Gastrocnemius medialis (tissue), 4 donors: Measurements from ENCODE around the gene C1orf198. TPM values are rescaled to one million over a fixed set of nuclear protein-coding genes. Genes with fewer than 3 reads are reported as not detected.
A peak's percentile ranks its signal among the peaks of the same experiment; 100 is the strongest.
"Not testable (repeated sequence)": the region's sequence is repeated elsewhere in the genome, so short reads cannot be mapped to it uniquely, and the experiment has no call there.

Source experiments
- ATAC-seq, 2 donors: fragments of 150-250 bp; one replicate each; pipeline ENCODE4 v1.9.1; 2016
- DNase-seq, 2 donors: peaks; one replicate each; pipeline ENCODE4 v3.0.0-alpha.2; 2019
- H3K27ac ChIP-seq, 4 donors: fragments of 200-600 bp; sonication (generic); 1 replicate in 1 of 4; 2 replicates in 3 of 4; pipeline ENCODE4 v1.5.1; 2016 to 2018; ENCODE audit warnings: mild to moderate bottlenecking in 2 of 4, moderate library complexity in 1 of 4
- H3K27me3 ChIP-seq, 3 donors: fragments of 200-600 bp; sonication (generic) in 2 of 3; 1 replicate in 1 of 3; 2 replicates in 2 of 3; pipeline versions ENCODE4 v1.5.1 to v1.6.0; 2016 to 2019; ENCODE audit warnings: mild to moderate bottlenecking in 1 of 3, moderate library complexity in 1 of 3
- H3K36me3 ChIP-seq, 2 donors: fragments of 200-600 bp; sonication (generic) in 1 of 2; one replicate each; pipeline ENCODE4 v1.5.1; 2017 to 2018
- H3K4me1 ChIP-seq, 2 donors: fragments of 200-600 bp; sonication (generic) in 1 of 2; one replicate each; pipeline ENCODE4 v1.5.1; 2016 to 2017; ENCODE audit warnings: mild to moderate bottlenecking in 2 of 2
- H3K4me3 ChIP-seq, 4 donors: fragments of 200-600 bp; sonication (generic) in 3 of 4; 1 replicate in 1 of 4; 2 replicates in 3 of 4; pipeline ENCODE4 v1.5.1; 2016 to 2019; ENCODE audit warnings: mild to moderate bottlenecking in 2 of 4
- H3K9me3 ChIP-seq, 3 donors: fragments of 200-600 bp; sonication (generic) in 2 of 3; 1 replicate in 1 of 3; 2 replicates in 2 of 3; pipeline ENCODE4 v1.5.1; 2016 to 2019
- POLR2A ChIP-seq, 2 donors: fragments of 450-650 bp; IDR thresholded peaks; one replicate each; pipeline ENCODE4 v1.6.1; 2017; ENCODE audit warnings: antibody characterized with exemption in 2 of 2, mild to moderate bottlenecking in 2 of 2, moderate library complexity in 2 of 2
- in situ Hi-C, 4 donors: fragments of 200-750 bp; cut with MboI; loops; one replicate each; pipeline versions ENCODE4 v1.15.0 to v1.8.0; 2017; ENCODE audit warnings: low sequenced_read_pairs in 4 of 4
- intact Hi-C: fragments of 100-400 bp; cut with DNase I; formaldehyde crosslinking; loops from one replicate; pipeline ENCODE4 v1.15.1; 2023; ENCODE audit warnings: low total_unique reads
- total RNA-seq, 4 donors: library from RNA; depleted of rRNA; stranded (reverse); fragments of >200 nt; gene quantifications; one replicate each; pipeline versions ENCODE4 v1.1.0 to v1.2.3, GENCODE V29; 2016
- TF ChIP-seq, protein P1 (sequence below), 5 experiments: fragments of 450-650 bp in 3 of 5; fragments of 200-600 bp in 2 of 5; sonication (generic) in 2 of 5; IDR thresholded peaks in 4 of 5; conservative IDR thresholded peaks in 1 of 5; 1 replicate in 4 of 5; 2 replicates in 1 of 5; pipeline ENCODE4 v1.5.1; 2016 to 2019; ENCODE audit warnings: antibody characterized with exemption in 5 of 5, mild to moderate bottlenecking in 3 of 5, moderate library complexity in 3 of 5

The C1orf198 gene
- total RNA-seq, 4 donors from 2014 or later: 281 to 590 (median 339) TPM

DNA sequence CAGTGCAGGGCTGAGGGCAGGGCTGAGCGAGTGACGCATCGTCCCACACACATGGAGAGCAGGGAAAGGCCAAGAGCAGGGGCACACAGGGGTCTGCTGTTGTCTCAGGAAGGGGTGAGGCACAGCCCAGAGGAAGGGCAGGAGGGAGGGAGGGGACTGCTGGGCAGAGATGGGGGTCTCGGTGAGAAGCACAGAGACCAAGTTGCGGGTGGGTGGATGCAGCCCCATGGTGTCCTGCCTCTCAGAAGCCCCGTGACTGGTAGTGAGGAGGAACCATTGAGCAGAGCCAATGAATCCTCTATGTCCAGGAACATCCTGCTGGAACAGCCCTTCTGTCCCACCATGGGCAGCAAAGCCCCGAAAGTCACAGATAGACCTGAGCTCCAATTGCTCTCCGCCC is 17.8 kb downstream of the C1orf198 start:
- H3K27ac ChIP-seq: peak overlapping the region; percentile 44 to 78 (median 70)
- no peak for ATAC-seq
- intact Hi-C loops (no loop called here), in situ Hi-C loops (no loop called here)
- H3K4me3 ChIP-seq: no peak overlapping the region
- TF ChIP-seq POLR2A (IDR thresholded peaks at IDR 0.05): no peak
- TF ChIP-seq, protein P1, sequence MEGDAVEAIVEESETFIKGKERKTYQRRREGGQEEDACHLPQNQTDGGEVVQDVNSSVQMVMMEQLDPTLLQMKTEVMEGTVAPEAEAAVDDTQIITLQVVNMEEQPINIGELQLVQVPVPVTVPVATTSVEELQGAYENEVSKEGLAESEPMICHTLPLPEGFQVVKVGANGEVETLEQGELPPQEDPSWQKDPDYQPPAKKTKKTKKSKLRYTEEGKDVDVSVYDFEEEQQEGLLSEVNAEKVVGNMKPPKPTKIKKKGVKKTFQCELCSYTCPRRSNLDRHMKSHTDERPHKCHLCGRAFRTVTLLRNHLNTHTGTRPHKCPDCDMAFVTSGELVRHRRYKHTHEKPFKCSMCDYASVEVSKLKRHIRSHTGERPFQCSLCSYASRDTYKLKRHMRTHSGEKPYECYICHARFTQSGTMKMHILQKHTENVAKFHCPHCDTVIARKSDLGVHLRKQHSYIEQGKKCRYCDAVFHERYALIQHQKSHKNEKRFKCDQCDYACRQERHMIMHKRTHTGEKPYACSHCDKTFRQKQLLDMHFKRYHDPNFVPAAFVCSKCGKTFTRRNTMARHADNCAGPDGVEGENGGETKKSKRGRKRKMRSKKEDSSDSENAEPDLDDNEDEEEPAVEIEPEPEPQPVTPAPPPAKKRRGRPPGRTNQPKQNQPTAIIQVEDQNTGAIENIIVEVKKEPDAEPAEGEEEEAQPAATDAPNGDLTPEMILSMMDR (IDR thresholded peaks at IDR 0.05 in 4 of 5, conservative IDR thresholded peaks at IDR 0.05 in 1 of 5): no peak
- H3K9me3 ChIP-seq: no peaks in the 10 kb centered on the region
- H3K36me3 ChIP-seq: peaks cover 0 to 8% of the 10 kb centered on the region in 2 donors
- H3K4me1 ChIP-seq: peaks cover 55 to 85% of the 10 kb centered on the region in 2 donors
- no peak for DNase-seq
- H3K27me3 ChIP-seq: no peaks in the 10 kb centered on the region

DNA sequence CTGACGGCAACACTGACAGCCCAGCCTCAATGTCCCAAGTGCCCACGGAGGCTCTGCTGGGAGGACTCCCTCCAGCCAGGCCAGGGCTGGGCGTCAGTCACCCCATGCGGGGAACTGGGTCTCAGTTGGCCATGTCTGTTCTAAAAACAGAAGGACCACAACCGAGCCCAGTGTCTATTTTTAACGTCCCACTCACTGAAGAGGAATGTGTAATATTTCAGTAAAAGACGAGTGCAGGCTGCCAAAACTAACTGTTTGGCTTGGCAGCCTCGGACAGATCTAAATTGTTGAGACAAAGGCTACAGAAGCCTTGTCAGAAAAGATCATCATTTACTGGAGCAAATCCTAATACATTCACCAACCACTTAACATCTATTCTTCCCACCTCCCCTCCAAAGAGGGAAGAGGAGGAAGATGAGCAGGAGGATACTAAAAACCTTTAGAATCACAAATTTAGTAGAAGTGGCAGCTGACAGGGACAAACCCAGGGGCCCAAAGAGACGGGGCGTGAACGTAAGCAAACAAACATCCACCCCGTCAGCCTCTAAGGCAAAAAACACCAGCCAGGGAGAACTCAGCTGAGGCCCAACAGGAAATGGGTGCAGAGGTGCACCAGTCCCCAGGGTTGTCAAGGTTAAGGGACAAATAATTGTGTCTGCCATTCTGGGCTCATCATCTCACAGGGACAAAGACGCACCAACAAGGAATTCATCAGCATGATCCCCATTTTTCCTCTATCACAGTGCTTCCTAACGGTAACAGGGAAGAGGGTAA is 18.7 kb downstream of the C1orf198 start:
- H3K4me1 ChIP-seq: peaks cover 54 to 81% of the 10 kb centered on the region in 2 donors
- intact Hi-C loops: no loop called here

DNA sequence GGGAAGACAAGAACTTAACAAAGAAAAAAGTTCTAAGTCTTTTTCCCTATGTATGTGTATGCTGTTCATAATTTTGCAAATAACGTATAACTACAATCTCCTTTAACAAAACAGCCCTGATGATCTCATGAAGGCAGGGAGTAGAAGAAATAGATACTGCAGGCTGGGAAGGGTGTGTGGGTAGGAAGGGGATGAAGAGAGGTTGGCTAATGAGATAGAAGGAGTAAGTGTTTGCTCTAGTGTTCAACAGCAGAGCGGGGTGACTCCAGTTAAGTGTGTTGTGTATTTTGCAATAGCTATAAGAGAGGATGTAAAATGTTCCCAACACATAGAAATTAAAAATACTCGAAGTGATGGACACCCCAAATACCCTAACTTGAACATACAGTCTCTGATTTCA is 20.1 kb downstream of the C1orf198 start:
- Histone ChIP-seq H3K4me3 (no peak overlapping the region), H3K36me3 (peaks cover 0 to 16% of the 10 kb centered on the region in 2 donors), H3K27ac (peak overlapping the region in 3 of 4 donors; percentile 44 to 78 (median 77)), H3K27me3 (no peaks in the 10 kb centered on the region), H3K4me1 (peaks cover 40 to 70% of the 10 kb centered on the region in 2 donors), H3K9me3 (no peaks in the 10 kb centered on the region)
- no peak for TF ChIP-seq POLR2A (IDR thresholded peaks at IDR 0.05)
- TF ChIP-seq, protein P1 (IDR thresholded peaks at IDR 0.05 in 4 of 5, conservative IDR thresholded peaks at IDR 0.05 in 1 of 5): no peak
- intact Hi-C loops: no loop called here
- ATAC-seq: no peak
- in situ Hi-C loops: no loop called here
- no peak for DNase-seq

More for the DNA sequence above, 18.7 kb downstream of the C1orf198 start:
- DNase-seq: peak in 1 of 2 donors; percentile 61
- in situ Hi-C loops: no loop called here
- Histone ChIP-seq H3K27me3 (no peaks in the 10 kb centered on the region), H3K36me3 (peaks cover 0 to 8% of the 10 kb centered on the region in 2 donors), H3K4me3 (peak overlapping the region in 1 of 4 donors; percentile 23), H3K9me3 (no peaks in the 10 kb centered on the region), H3K27ac (peak overlapping the region; percentile 44 to 78 (median 70))
- TF ChIP-seq, protein P1 (IDR thresholded peaks at IDR 0.05 in 4 of 5, conservative IDR thresholded peaks at IDR 0.05 in 1 of 5): no peak
- no peak for TF ChIP-seq POLR2A (IDR thresholded peaks at IDR 0.05)
- ATAC-seq: peak; percentile 40 to 58

DNA sequence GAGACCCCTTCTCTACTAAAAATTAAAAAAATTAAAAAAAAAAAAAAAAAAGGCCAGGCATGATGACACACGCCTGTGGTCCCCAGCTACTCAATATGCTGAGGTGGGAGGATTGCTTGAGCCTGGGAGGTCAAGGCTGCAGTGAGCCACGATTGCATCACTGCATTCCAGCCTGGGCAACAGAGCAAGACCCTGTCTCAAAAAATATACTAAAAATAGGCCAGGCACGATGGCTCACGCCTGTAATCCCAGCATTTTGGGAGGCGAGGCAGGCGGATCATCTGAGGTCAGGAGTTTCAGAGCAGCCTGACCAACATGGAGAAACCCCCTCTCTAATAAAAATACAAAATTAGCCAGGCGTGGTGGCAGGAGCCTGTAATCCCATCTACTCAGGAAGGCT is 23.1 kb downstream of the C1orf198 start:
- H3K27me3 ChIP-seq, H3K9me3 ChIP-seq, H3K4me3 ChIP-seq, in situ Hi-C loops, H3K27ac ChIP-seq, DNase-seq, ATAC-seq, intact Hi-C loops: not testable (repeated sequence)
- H3K4me1 ChIP-seq: peaks cover 31 to 40% of the 10 kb centered on the region in 2 donors
- peaks cover 0 to 36% of the 10 kb centered on the region in 2 donors for H3K36me3 ChIP-seq

DNA sequence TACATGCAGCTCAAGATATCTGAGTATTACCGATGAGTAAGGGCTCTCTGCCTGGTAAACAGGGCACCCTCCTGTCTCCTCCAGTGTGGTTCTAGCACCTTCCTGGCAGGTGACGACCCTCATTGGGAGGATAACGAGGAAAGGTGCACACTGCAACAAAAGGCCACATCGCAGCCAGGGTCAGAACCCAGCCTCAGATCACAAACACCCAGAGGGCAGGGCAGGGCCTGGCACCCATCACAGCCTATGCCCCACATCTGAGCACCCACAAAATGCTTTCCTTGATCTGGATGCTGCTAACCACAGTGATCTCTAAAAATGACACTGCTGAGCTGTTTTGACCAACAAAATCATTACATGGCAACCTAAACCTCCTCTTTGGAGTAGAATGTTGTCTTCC is 23.8 kb downstream of the C1orf198 start:
- ATAC-seq (no peak), DNase-seq (no peak)
- H3K27ac ChIP-seq: no peak overlapping the region
- intact Hi-C loops (no loop called here), in situ Hi-C loops (no loop called here)
- no peak overlapping the region for H3K4me3 ChIP-seq
- H3K9me3 ChIP-seq: no peaks in the 10 kb centered on the region
- no peak for TF ChIP-seq POLR2A (IDR thresholded peaks at IDR 0.05)
- TF ChIP-seq, protein P1 (IDR thresholded peaks at IDR 0.05 in 4 of 5, conservative IDR thresholded peaks at IDR 0.05 in 1 of 5): no peak
- no peaks in the 10 kb centered on the region for H3K27me3 ChIP-seq
- H3K4me1 ChIP-seq: peaks cover 28 to 40% of the 10 kb centered on the region in 2 donors
- peaks cover 0 to 40% of the 10 kb centered on the region in 2 donors for H3K36me3 ChIP-seq
